HG03159 (cell line): ENCODE data around the gene MGAT5B.

Source experiments
- ATAC-seq: cut with Tn5 transposase; IDR thresholded peaks from one replicate; pipeline ENCODE4 v1.9.1; 2021; ENCODE audit warnings: mild to moderate bottlenecking, moderate library complexity; ENCODE audit not compliant: unreplicated experiment

Gene MGAT5B

GRCh38 chr17:76903631-76904030 is 35.4 kb downstream of the MGAT5B start:
- ATAC-seq = no peak

- no peak for ATAC-seq
These were observed 35.9 kb downstream of the MGAT5B start for GRCh38 chr17:76904116-76904515.

DNA sequence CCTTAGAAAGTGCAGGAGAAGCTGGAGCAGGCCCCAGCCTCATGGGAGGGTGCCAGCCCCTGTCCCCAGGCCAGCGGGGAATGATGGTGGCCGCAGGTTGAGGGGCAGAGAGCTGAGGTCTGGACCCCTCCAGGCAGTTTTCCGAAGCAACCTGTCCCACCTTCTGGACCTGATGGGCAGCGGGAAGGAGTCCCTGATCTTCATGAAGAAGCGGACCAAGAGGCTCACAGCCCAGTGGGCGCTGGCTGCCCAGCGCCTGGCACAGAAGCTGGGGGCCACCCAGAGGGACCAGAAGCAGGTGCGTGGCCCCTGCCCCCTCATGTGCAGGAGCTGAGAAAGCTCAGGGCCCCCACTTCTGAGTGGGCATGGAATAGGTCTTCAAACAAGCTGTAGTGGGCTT is 36.8 kb downstream of the MGAT5B start:
- ATAC-seq = no peak

DNA sequence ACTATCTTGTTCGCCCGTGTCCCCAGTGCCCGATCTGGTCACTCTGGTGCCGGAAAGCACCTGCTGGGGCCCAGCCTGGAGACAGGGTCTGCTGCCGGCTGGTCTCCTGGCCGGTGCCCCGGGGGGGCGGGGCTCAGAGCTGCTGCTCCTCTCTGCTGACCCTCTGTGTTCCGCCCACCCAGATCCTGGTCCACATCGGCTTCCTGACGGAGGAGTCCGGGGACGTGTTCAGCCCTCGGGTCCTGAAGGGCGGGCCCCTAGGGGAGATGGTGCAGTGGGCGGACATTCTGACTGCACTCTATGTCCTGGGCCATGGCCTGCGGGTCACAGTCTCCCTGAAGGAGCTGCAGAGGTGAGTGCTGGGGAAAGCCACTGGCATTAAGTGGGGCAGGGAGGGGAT is 37.6 kb downstream of the MGAT5B start:
- ATAC-seq = no peak

DNA sequence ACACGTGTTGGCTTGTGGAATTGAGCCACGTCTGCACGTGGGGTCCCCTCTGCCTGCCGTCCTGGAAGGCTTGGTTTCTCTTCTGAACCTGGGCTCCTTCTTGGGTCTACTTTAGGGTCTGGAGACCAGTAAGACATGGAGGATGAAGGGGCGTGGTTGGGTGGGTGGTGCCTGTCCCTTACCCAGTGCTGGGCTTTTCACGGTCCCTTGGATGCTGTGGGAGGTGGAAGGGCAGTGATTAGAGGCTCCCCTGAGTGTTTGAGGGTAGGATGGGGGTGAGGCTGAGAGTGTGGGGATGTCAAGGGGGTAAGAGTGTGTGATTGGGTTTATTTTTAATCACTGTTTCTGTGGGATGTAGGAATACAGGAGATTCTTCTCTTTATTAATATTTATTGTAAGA is 38.3 kb downstream of the MGAT5B start:
- ATAC-seq = no peak

- ATAC-seq = no peak
These were observed 39.1 kb downstream of the MGAT5B start for GRCh38 chr17:76907352-76907751.

- no peak for ATAC-seq
These were observed 42.0 kb downstream of the MGAT5B start for GRCh38 chr17:76909971-76910760.

- ATAC-seq = no peak
These were observed 43.3 kb downstream of the MGAT5B start for GRCh38 chr17:76911299-76912017.

DNA sequence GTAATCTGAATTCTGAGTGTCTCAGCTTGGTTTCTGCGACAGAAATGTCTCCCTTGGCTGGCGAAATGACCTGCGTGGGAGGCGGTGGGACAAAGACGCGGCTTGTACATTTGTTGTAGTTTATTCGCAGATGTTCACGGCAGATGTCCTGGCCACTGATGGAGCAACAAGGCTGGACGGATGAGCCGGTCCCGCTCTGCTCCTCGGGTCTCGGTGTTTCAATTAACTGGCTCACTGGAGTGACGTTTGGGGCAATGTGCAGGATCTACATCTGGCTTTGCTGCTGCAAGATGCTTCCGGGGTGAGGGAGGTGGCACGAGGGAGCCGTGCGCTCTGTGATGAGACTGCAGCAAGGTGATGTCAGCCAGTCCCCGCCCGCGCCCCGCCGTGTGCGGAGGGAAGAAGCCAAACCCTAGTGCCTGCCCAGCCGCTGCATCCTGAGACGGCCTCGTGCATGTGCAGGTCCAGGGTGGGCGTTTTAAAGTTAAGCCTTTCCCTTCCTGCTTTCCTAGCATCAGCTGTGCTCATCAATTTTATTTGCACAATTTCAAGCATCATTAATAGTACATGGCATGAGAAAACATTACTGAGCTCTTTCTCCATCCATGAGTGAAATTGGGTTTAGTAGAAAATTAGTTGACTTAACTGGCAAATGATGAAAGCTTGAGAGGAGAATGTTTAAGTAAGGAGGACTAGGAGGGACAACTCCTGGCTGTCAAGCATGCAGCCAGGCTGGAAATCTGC is 44.4 kb downstream of the MGAT5B start:
- no peak for ATAC-seq

GRCh38 chr17:76914937-76915336 is 46.7 kb downstream of the MGAT5B start:
- no peak for ATAC-seq

DNA sequence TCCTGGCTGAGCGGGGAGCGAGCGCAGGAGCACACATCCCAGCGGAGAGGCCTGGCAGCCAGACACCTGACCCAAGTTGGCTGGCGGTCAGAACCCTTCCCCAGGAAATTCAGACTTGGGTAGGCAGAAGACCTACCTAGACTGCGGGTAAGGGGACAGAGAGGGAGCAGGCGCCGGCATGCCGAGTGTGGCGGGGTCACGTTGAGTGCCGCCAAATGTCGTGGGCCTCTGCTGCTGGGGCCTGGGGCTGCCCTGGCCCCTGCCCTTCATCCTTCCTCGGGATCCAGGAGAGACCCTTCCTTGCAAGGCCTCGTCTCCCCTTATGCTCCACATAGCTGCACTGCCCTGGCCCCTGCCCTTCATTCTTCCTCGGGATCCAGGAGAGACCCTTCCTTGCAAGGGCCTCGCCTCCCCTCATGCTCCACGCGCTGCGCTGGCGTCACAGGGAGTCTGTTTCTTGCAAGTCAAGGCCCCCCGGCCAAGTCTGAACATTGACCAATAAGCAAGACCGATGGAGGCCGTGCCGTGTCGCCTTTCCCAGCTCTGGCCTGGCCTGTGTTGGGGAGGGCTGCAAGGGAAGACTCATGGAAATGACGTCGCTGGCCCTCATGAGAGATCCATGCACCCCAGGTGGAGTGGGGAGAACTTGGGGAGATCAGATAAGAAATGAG is 47.8 kb downstream of the MGAT5B start:
- no peak for ATAC-seq

DNA sequence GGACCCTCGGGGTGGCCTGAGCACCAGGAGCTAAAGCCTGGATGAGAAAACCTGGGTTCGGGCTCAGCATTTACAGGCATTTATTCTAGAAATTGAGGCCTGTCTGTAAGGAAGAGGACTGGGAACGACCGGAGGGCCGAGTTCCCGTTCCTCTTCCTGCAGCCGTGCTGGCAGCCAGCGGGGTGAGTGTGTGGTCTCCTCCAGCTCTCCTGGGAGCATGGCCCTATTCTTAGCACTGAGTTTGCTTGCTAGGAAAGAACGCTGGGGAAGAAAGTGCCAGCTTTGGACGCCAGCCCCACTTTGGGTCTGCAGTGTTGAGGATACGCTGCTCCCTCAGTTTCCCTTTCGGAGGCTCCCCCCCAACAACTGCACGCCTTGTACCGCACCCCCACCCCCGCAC is 49.6 kb downstream of the MGAT5B start:
- no peak for ATAC-seq

- ATAC-seq = no peak
These were observed 50.6 kb downstream of the MGAT5B start for GRCh38 chr17:76918811-76919210.

DNA sequence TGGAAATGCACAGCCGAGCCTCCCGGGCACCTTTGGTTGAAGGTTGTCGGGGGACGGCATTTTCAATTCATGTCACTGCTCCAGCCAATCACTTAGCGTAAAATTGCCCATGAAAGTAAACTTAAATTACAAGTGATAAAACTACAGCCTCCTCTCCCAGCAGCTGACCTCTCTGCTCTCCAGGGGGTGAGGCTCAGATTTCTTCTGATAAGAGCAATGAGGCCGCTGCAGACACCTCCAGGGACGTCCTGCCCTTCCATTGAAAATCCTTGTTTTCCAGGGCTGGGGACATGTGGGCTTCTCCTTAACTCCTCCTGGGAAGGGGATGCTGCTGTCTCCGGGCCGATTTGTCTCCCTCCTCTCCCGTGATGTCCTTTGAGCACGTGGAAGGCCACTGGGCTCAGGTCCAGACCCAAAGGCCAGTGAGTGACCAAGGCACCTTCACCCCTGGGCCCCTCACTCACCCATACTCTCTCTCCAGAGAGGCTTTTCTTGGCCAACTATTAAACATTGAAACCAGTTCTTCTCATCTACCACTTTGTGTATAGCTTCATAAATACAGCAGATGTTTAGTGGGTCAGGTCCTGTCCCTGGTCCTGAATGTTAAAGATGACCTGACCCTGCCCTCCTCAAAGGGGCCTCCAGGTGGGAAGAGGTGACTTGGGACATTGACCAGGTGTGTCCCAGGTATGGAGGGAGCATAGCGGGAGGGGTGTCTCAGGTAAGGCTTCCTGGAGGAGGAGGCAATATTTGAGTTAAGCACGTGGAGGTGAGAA is 52.3 kb downstream of the MGAT5B start:
- ATAC-seq = no peak

GRCh38 chr17:76921340-76922036 is 53.3 kb downstream of the MGAT5B start:
- no peak for ATAC-seq

- no peak for ATAC-seq
These were observed 53.9 kb downstream of the MGAT5B start for GRCh38 chr17:76922084-76922483.

DNA sequence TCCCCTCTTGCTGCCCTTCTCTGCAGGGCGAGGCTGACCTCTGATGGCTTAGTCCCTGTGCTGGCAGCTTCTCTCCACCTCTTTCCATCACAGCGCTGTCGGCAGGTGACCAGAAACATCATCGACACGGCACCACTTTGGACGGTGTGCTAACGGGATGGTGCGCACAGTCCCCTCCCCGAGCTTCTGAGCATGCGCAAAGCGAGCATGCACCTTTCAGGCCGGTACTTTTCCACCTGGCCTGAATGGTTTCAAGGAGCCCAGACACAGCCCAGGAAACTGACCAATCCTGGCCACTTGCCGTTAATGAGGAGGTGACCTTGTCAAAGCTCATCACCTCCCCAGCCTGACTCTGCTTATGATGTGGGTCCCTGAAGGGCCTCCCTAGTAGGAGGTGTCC is 54.8 kb downstream of the MGAT5B start:
- ATAC-seq = no peak

- no peak for ATAC-seq
These were observed 55.3 kb downstream of the MGAT5B start for GRCh38 chr17:76923491-76923890.

- no peak for ATAC-seq
These were observed 56.4 kb downstream of the MGAT5B start for GRCh38 chr17:76924345-76925342.
